Measurements from ENCODE around the gene FBXL20. TPM values are rescaled to one million over a fixed set of nuclear protein-coding genes. Genes with fewer than 3 reads are reported as not detected.
"Not testable (repeated sequence)": the region's sequence is repeated elsewhere in the genome, so short reads cannot be mapped to it uniquely, and the experiment has no call there.

FBXL20 gene
- total RNA-seq, 2 donors from 2014 or later = 28.5 to 30.5 TPM

DNA sequence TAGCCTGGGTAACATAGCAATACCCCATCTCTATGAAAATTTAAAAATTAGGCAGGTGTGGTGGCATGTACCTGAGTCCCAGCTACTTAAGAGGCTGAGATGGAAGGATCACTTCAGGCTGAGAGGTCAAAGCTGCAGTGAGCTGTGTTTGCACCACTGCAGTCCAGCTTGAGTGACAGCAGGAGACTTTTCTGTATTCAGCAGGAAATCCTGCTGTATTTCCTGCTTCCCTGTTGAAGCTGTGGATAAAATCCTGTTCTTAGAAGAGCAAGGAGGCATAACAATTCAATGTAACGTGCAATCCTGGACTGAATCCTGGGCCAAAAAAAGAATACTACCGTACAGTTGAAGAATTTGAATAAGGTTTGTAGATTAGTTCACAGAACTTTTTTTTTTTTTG, 62.2 kb downstream of the FBXL20 start:
- Mint-ChIP-seq H3K9me3 (no peaks in the 10 kb centered on the region), H3K4me3 (no peak overlapping the region), H3K36me3 (ENCODE audit: insufficient read depth in 2 of 2) (peaks cover 0 to 2% of the 10 kb centered on the region in 2 donors), H3K4me1 (ENCODE audit: low read depth) (no peaks in the 10 kb centered on the region), H3K27ac (no peak overlapping the region), H3K27me3 (ENCODE audit: low read depth) (no peaks in the 10 kb centered on the region)
- ATAC-seq (replicated peaks in 1 of 2) (no peak), DNase-seq (no peak)

DNA sequence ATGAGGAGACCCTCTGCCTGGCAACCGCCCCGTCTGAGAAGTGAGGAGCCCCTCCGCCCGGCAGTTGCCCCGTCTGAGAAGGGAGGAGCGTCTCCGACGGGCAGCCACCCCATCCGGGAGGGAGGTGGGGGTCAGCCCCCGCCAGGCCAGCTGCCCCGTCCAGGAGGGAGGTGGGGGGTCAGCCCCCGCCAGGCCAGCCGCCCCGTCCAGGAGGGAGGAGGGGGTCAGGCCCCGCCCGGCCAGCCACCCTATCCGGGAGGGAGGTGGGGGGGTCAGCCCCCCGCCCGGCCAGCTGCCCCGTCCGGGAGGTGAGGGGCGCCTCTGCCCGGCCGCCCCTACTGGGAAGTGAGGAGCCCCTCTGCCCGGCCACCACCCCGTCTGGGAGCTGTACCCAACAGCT, 63.8 kb downstream of the FBXL20 start:
- H3K4me1 Mint-ChIP-seq (ENCODE audit: low read depth); DNase-seq; H3K27me3 Mint-ChIP-seq (ENCODE audit: low read depth); H3K9me3 Mint-ChIP-seq; H3K4me3 Mint-ChIP-seq; H3K36me3 Mint-ChIP-seq (ENCODE audit: insufficient read depth in 2 of 2); ATAC-seq (replicated peaks in 1 of 2); H3K27ac Mint-ChIP-seq: not testable (repeated sequence)

DNA sequence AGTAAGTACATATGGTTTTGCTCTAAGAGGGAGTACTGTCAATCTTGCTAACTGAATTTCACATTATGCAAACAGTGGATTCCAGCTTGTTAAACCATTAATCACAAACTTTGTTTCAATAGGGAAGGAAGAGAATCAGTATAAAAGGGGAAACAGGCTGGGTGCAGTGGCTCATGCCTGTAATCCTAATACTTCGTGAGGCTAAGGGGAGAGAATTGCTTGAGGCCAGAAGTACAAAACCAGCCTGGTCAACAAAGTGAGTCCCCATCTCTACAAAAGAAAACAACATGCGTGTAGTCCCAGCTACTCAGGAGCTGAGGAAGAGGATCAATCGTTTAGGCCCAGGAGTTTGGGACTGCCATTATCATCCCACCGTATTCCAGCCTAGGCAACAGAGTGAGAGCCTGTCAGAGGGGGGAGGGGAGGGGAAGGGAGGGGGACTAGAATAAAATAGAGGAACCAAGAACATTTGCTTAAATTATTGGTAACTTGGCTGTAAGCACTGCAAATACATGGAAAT, 65.7 kb downstream of the FBXL20 start:
- DNase-seq (no peak), ATAC-seq (replicated peaks in 1 of 2) (no peak)
- no peaks in the 10 kb centered on the region for H3K27me3 Mint-ChIP-seq (ENCODE audit: low read depth)
- H3K4me1 Mint-ChIP-seq (ENCODE audit: low read depth) = no peaks in the 10 kb centered on the region
- H3K9me3 Mint-ChIP-seq = no peaks in the 10 kb centered on the region
- no peak overlapping the region for H3K4me3 Mint-ChIP-seq
- H3K27ac Mint-ChIP-seq = no peak overlapping the region
- peaks cover 0 to under 1% of the 10 kb centered on the region in 2 donors for H3K36me3 Mint-ChIP-seq (ENCODE audit: insufficient read depth in 2 of 2)

DNA sequence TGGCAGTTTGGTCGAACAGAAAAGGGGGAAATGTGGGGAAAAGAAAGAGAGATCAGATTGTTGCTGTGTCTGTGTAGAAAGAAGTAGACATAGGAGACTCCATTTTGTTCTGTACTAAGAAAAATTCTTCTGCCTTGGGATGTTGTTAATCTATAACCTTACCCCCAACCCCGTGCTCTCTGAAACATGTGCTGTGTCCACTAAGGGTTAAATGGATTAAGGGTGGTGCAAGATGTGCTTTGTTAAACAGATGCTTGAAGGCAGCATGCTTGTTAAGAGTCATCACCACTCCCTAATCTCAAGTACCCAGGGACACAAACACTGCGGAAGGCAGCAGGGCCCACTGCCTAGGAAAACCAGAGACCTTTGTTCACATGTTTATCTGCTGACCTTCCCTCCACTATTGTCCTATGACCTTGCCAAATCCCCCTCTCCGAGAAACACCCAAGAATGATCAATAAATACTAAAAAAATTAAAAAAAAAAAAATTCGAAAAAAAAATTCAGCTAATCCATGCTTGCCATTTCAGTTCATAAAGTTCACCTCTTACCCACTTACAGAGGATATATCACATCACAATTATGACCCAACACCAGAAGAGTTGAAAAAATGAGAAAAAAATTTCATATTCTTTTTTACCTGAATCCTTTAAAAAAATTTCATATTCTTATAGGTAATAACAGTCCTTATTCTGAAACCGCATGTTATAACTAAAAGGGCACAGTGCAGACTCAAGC, 67.2 kb downstream of the FBXL20 start:
- H3K27ac Mint-ChIP-seq; H3K9me3 Mint-ChIP-seq; H3K27me3 Mint-ChIP-seq (ENCODE audit: low read depth); H3K36me3 Mint-ChIP-seq (ENCODE audit: insufficient read depth in 2 of 2); H3K4me1 Mint-ChIP-seq (ENCODE audit: low read depth); DNase-seq; ATAC-seq (replicated peaks in 1 of 2); H3K4me3 Mint-ChIP-seq: not testable (repeated sequence)

DNA sequence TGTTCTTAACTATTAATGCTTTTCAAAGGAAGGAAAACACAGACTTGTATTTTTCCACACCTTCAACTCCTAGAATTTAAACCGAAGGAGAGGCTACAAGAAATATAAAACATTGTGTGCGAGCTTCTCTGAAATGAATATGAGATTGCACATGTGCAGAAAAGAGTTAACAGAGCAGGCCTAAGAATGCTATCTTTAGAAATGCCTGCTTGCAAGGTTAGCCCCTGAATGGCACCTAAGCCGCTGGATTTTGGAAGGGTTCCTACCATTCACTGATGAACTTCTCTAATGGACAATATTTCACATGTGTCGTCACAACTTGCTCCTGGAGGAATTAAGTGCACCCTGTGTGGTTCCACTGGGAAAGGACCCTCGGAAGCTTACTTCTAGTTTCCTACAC, 69.3 kb downstream of the FBXL20 start:
- no peaks in the 10 kb centered on the region for H3K4me1 Mint-ChIP-seq (ENCODE audit: low read depth)
- ATAC-seq (replicated peaks in 1 of 2) = no peak
- no peak for DNase-seq
- no peaks in the 10 kb centered on the region for H3K36me3 Mint-ChIP-seq (ENCODE audit: insufficient read depth in 2 of 2)
- H3K4me3 Mint-ChIP-seq = no peak overlapping the region
- no peaks in the 10 kb centered on the region for H3K27me3 Mint-ChIP-seq (ENCODE audit: low read depth)
- no peak overlapping the region for H3K27ac Mint-ChIP-seq
- no peaks in the 10 kb centered on the region for H3K9me3 Mint-ChIP-seq

DNA sequence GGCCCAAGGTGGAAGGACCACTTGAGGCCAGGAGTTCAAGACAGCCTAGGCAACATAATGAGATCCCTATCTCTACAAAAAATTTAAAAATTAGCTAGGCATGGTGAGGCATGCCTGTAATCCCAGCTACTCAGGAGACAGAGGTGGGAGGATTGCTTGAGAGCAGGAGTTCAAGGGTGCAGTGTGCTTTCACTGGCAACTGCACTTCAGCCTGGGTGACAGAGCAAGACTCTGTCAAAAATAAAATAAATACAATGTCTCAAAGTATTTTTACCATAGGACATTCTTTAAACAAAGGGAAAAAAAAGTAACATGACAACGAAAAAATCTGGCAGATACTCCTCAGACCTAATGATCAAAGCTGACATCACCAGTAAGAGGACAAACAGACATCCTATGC, 72.6 kb downstream of the FBXL20 start:
- Mint-ChIP-seq H3K4me1 (ENCODE audit: low read depth) (no peaks in the 10 kb centered on the region), H3K36me3 (ENCODE audit: insufficient read depth in 2 of 2) (no peaks in the 10 kb centered on the region), H3K27me3 (ENCODE audit: low read depth) (no peaks in the 10 kb centered on the region), H3K9me3 (no peaks in the 10 kb centered on the region), H3K4me3 (no peak overlapping the region), H3K27ac (no peak overlapping the region)
- ATAC-seq (replicated peaks in 1 of 2) (no peak), DNase-seq (no peak)

DNA sequence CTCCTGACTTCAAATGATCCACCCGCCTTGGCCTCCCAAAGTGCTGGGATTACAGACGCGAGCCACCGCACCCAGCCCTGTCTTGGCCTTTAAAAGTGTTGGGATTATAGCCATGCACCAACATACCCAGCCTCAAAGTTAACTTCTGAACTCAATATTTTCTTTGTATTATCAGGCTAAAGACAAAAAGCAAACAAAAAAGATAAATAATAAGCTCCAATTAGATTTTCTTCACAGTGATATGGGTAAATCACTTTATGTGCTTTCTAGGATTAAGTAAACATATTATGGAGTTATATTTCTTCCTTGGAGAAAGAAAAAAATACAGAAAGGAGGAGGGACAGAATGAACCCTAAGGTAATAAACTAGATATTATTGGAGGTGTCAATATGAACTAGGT, 74.3 kb downstream of the FBXL20 start:
- H3K36me3 Mint-ChIP-seq (ENCODE audit: insufficient read depth in 2 of 2) = no peaks in the 10 kb centered on the region
- H3K27me3 Mint-ChIP-seq (ENCODE audit: low read depth) = no peaks in the 10 kb centered on the region
- H3K9me3 Mint-ChIP-seq = no peaks in the 10 kb centered on the region

DNA sequence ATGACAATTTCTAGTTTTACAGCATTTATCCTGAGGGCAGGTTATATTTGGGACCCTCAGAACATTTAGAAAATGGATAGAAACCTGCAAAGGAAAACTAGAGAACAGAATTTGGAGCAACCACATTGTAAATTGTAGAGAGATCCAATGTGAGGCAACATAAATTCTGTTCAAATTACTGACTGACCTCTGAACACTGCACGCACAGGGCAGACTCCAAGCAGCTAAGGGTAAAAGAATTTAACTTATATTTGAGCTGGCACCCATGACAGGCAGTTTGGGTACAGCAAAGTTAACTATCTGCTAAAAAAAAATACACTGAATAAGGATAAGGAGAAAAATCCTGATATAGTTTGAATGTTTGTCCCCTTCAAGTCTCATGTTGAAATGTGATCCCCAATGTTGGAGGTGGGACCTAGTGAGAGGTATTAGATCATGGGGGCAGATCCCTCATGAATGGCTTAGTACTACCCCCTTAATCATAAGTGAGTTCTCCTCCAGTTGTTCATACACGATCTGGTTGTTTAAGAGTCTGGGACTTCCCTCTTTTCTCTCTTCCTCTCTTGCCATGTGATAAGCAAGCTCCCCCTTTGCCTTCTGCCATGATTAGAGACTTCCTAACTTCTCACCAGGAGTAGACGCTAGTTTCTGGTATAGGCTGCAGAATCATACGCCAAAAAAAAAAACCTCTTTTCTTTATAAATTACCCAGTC, 75.7 kb downstream of the FBXL20 start:
- Mint-ChIP-seq H3K27me3 (ENCODE audit: low read depth) (no peaks in the 10 kb centered on the region), H3K27ac (no peak overlapping the region), H3K4me3 (no peak overlapping the region), H3K4me1 (ENCODE audit: low read depth) (no peaks in the 10 kb centered on the region), H3K36me3 (ENCODE audit: insufficient read depth in 2 of 2) (no peaks in the 10 kb centered on the region), H3K9me3 (no peaks in the 10 kb centered on the region)
- no peak for DNase-seq
- ATAC-seq (replicated peaks in 1 of 2) = no peak

More for the DNA sequence above, 74.3 kb downstream of the FBXL20 start:
- H3K27ac Mint-ChIP-seq = no peak overlapping the region
- ATAC-seq (replicated peaks in 1 of 2) (no peak), DNase-seq (no peak)
- H3K4me1 Mint-ChIP-seq (ENCODE audit: low read depth) = no peaks in the 10 kb centered on the region
- no peak overlapping the region for H3K4me3 Mint-ChIP-seq

DNA sequence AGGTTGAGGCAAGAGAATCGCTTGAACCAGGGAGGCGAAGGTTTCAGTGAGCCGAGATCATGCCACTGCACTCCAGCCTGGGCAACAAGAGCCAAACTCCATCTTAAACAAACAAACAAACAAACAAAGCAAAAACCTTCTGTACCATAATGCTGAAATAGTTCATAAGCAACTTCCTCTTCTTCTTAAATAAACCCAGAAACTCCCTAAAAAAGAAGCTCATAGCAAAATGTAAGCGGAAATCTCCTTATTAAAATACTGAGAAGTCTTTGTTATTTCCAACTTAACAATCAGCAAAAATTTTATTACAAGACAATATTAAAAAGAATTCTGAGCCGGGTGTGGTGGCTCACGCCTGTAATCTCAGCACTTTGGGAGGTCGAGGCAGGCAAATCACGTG, 82.8 kb downstream of the FBXL20 start:
- ATAC-seq (replicated peaks in 1 of 2) (no peak), DNase-seq (no peak)
- H3K4me1 Mint-ChIP-seq (ENCODE audit: low read depth) = no peaks in the 10 kb centered on the region
- no peak overlapping the region for H3K4me3 Mint-ChIP-seq
- no peaks in the 10 kb centered on the region for H3K36me3 Mint-ChIP-seq (ENCODE audit: insufficient read depth in 2 of 2)
- no peaks in the 10 kb centered on the region for H3K9me3 Mint-ChIP-seq
- H3K27me3 Mint-ChIP-seq (ENCODE audit: low read depth) = no peaks in the 10 kb centered on the region
- H3K27ac Mint-ChIP-seq = no peak overlapping the region

DNA sequence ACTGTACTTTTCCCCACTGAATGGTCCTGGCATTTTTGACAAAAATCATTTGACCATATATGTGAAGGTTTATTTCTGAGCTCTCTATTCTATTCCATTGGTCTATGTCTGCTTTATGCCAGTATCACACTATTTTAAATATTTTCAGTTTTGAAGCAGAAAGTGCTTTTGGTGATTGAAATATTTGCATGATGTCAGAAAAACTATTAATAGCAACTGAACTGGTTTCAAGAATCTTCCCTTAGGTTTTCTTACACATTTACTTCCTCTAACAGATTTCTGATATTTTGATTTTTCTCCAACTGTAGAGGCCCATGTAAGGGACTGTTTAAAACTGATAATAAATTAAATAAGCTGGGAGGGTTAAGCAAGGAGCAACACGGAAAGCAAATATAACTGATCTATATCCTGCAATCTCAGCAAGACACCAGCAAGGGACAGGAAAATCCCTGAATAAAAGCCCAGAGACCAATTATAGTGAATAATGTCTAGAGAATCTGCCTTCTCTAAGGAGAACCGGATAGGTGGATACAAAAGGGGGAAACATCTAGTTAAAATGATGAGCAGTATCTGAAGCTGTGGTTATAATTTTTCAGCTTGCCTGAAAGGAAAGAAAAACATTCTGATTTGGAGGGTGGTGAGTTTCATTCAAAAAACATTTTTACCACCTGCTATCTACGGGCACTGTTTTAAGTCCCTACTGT, 94.8 kb downstream of the FBXL20 start:
- Mint-ChIP-seq H3K36me3 (ENCODE audit: insufficient read depth in 2 of 2) (peaks cover 0 to 2% of the 10 kb centered on the region in 2 donors), H3K27me3 (ENCODE audit: low read depth) (no peaks in the 10 kb centered on the region), H3K4me3 (no peak overlapping the region), H3K27ac (peak overlapping the region; percentile 83), H3K4me1 (ENCODE audit: low read depth) (no peaks in the 10 kb centered on the region), H3K9me3 (no peaks in the 10 kb centered on the region)
- DNase-seq (no peak), ATAC-seq (replicated peaks in 1 of 2) (no peak)

DNA sequence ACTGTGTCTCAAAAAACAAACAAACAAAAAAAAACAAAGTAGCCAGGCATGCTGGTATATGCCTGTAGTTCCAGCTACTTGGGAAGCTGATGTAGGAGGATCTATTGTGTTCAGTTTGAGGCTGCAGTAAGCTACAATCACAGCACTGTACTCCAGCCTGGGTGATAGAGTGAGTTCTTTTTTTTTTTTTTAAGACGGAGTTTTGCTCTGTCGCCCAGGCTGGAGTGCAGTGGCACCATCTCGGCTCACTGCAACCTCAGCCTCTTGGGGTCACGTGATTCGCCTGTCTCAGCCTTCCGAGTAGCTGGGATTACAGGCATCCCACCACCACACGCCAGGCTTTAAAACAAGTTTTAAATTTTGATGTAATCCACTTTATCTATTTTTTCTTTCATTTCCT, 95.4 kb downstream of the FBXL20 start:
- DNase-seq = no peak
- Mint-ChIP-seq H3K4me1 (ENCODE audit: low read depth) (no peaks in the 10 kb centered on the region), H3K27ac (peak overlapping the region; percentile 83), H3K36me3 (ENCODE audit: insufficient read depth in 2 of 2) (peaks cover 0 to 3% of the 10 kb centered on the region in 2 donors), H3K27me3 (ENCODE audit: low read depth) (no peaks in the 10 kb centered on the region), H3K4me3 (no peak overlapping the region), H3K9me3 (no peaks in the 10 kb centered on the region)
- no peak for ATAC-seq (replicated peaks in 1 of 2)

DNA sequence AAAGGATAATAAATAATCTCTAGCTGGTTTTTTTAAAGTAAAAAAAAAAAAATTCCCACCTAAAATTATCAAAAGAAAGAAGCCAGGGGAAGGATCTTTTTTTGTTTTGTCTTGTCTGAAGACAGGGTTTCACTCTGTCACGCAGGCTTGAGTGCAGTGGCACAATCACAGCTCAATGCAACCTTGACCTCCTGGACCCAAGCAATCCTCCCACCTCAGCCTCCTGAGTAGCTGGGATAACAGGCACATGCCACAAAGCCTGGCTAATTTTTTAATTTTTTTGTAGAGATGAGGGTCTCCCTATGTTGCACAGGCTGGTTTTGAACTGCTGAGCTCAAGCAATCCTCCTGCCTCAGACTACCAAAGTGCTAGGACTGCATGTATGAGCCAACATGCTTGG, 97.2 kb downstream of the FBXL20 start:
- no peaks in the 10 kb centered on the region for H3K4me1 Mint-ChIP-seq (ENCODE audit: low read depth)
- DNase-seq = no peak
- H3K4me3 Mint-ChIP-seq = no peak overlapping the region
- H3K9me3 Mint-ChIP-seq = no peaks in the 10 kb centered on the region
- H3K36me3 Mint-ChIP-seq (ENCODE audit: insufficient read depth in 2 of 2) = peaks cover 0 to 3% of the 10 kb centered on the region in 2 donors
- no peaks in the 10 kb centered on the region for H3K27me3 Mint-ChIP-seq (ENCODE audit: low read depth)
- ATAC-seq (replicated peaks in 1 of 2) = no peak
- no peak overlapping the region for H3K27ac Mint-ChIP-seq

DNA sequence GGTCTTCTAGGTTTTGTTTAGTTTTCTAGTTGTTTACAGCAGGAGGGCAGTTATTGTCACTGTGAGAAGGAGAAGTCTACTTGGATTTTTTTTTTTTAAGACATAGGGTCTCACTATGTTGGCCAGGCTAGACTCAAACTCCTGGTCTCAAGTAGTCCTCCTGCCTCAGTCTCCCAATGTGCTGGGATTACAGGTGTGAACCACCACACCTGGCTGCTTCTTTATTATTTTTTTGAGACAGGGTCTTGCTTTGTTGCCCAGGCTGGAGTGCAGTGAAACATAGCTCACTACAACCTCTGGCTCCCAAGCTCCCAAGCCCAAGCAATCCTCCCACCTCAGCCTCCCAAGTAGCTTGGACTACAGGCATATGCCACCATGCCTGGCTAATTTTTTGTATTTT, 107.4 kb downstream of the FBXL20 start:
- H3K27ac Mint-ChIP-seq = peak overlapping the region; percentile 38
- ATAC-seq (replicated peaks in 1 of 2) (no peak), DNase-seq (no peak)
- H3K36me3 Mint-ChIP-seq (ENCODE audit: insufficient read depth in 2 of 2) = peaks cover 0 to 4% of the 10 kb centered on the region in 2 donors
- no peaks in the 10 kb centered on the region for H3K9me3 Mint-ChIP-seq
- no peak overlapping the region for H3K4me3 Mint-ChIP-seq
- H3K4me1 Mint-ChIP-seq (ENCODE audit: low read depth) = no peaks in the 10 kb centered on the region
- H3K27me3 Mint-ChIP-seq (ENCODE audit: low read depth) = no peaks in the 10 kb centered on the region

Data from activated T-cell treated with anti-CD3 and anti-CD28 coated beads, Interleukin-2, amount 50 U/mL, for 72 hours (primary cell).